Liver (tissue), 3 donors: ENCODE data around the gene LDLRAD4.

Experiments used
- FOXA1 ChIP-seq: IDR thresholded peaks from 2 replicates; pipeline ENCODE4 v1.6.1; 2016; ENCODE audit warnings: antibody characterized with exemption
- HNF4G ChIP-seq: IDR thresholded peaks from 2 replicates; pipeline ENCODE4 v1.6.1; 2016; ENCODE audit warnings: antibody characterized with exemption
- NR2F2 ChIP-seq: IDR thresholded peaks from 2 replicates; pipeline ENCODE4 v1.6.1; 2016; ENCODE audit warnings: antibody characterized with exemption
- RAD21 ChIP-seq, 2 donors: IDR thresholded peaks; 2 replicates each; pipeline ENCODE4 v1.6.1; 2016; ENCODE audit warnings: antibody characterized with exemption in 2 of 2, mild to moderate bottlenecking in 2 of 2
- SP1 ChIP-seq: IDR thresholded peaks from 2 replicates; pipeline ENCODE4 v1.6.1; 2018; ENCODE audit warnings: antibody characterized with exemption, mild to moderate bottlenecking
- TAF1 ChIP-seq: conservative IDR thresholded peaks from 2 replicates; pipeline ENCODE4 v1.6.1; 2016; ENCODE audit warnings: antibody characterized with exemption, mild to moderate bottlenecking
- YY1 ChIP-seq: IDR thresholded peaks from 2 replicates; pipeline ENCODE4 v1.6.1; 2016; ENCODE audit warnings: antibody characterized with exemption, mild to moderate bottlenecking
- TF ChIP-seq, protein P1 (sequence below): IDR thresholded peaks from 2 replicates; pipeline ENCODE4 v1.6.1; 2016; ENCODE audit warnings: antibody characterized with exemption
- TF ChIP-seq, protein P2 (sequence below): fragments of 150-350 bp; IDR thresholded peaks from 2 replicates; pipeline ENCODE4 v1.5.1; 2017; ENCODE audit warnings: improper control_type of control experiment, low read depth, low read length; ENCODE audit not compliant: missing input control
- TF ChIP-seq, protein P3 (sequence below): IDR thresholded peaks from 2 replicates; pipeline ENCODE4 v1.6.1; 2016; ENCODE audit warnings: antibody characterized with exemption
- TF ChIP-seq, protein P4 (sequence below): IDR thresholded peaks from 2 replicates; pipeline ENCODE4 v1.6.1; 2016; ENCODE audit warnings: antibody characterized with exemption
- donor health status: healthy.
- donor health status: healthy.

DNA sequence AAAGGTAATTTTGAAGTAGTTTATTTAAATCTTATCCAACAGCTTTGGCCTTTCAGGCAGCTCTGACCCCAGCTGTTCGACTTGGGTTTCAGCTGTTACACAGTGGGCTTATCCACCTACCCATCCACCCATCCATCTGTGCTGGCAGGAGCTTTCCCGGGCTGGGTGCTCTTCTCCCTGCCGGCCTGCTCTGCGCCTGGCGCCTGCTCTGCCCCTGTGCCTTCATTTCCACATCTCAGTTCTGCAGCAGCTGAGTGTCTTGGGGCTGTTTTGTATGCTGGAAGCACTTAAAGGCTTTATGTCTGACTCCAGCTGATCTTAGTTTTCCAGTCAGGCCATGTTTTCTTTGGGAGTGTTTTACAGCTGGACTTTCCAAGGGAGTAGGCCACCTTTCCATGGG, 24.2 kb downstream of the LDLRAD4 start:
- TF ChIP-seq, protein P1, sequence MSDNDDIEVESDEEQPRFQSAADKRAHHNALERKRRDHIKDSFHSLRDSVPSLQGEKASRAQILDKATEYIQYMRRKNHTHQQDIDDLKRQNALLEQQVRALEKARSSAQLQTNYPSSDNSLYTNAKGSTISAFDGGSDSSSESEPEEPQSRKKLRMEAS: no peak
- TF ChIP-seq, protein P2, sequence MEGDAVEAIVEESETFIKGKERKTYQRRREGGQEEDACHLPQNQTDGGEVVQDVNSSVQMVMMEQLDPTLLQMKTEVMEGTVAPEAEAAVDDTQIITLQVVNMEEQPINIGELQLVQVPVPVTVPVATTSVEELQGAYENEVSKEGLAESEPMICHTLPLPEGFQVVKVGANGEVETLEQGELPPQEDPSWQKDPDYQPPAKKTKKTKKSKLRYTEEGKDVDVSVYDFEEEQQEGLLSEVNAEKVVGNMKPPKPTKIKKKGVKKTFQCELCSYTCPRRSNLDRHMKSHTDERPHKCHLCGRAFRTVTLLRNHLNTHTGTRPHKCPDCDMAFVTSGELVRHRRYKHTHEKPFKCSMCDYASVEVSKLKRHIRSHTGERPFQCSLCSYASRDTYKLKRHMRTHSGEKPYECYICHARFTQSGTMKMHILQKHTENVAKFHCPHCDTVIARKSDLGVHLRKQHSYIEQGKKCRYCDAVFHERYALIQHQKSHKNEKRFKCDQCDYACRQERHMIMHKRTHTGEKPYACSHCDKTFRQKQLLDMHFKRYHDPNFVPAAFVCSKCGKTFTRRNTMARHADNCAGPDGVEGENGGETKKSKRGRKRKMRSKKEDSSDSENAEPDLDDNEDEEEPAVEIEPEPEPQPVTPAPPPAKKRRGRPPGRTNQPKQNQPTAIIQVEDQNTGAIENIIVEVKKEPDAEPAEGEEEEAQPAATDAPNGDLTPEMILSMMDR: no peak
- TF ChIP-seq RAD21 (IDR thresholded peaks at IDR 0.05) (no peak), SP1 (no peak), FOXA1 (no peak), NR2F2 (no peak), YY1 (no peak), HNF4G (no peak), TAF1 (no peak)
- TF ChIP-seq, protein P3, sequence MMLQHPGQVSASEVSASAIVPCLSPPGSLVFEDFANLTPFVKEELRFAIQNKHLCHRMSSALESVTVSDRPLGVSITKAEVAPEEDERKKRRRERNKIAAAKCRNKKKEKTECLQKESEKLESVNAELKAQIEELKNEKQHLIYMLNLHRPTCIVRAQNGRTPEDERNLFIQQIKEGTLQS: no peak
- TF ChIP-seq, protein P4, sequence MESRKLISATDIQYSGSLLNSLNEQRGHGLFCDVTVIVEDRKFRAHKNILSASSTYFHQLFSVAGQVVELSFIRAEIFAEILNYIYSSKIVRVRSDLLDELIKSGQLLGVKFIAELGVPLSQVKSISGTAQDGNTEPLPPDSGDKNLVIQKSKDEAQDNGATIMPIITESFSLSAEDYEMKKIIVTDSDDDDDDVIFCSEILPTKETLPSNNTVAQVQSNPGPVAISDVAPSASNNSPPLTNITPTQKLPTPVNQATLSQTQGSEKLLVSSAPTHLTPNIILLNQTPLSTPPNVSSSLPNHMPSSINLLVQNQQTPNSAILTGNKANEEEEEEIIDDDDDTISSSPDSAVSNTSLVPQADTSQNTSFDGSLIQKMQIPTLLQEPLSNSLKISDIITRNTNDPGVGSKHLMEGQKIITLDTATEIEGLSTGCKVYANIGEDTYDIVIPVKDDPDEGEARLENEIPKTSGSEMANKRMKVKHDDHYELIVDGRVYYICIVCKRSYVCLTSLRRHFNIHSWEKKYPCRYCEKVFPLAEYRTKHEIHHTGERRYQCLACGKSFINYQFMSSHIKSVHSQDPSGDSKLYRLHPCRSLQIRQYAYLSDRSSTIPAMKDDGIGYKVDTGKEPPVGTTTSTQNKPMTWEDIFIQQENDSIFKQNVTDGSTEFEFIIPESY: no peak
